HG02798 (cell line): ENCODE measurements around the gene IBTK.

Experiments
- ATAC-seq: cut with Tn5 transposase; IDR thresholded peaks from one replicate; pipeline ENCODE4 v1.9.1; 2021; ENCODE audit warnings: mild to moderate bottlenecking; ENCODE audit not compliant: unreplicated experiment, poor library complexity

The IBTK gene

GRCh38 chr6:82123632-82124031 lies 123.9 kb downstream of the IBTK start:
- no peak for ATAC-seq
